Erythroblast (primary cell): ENCODE data around the gene MICOS13.

Experiments
- DNase-seq, 2 experiments: peaks; one replicate each; lab custom pipeline; 2025; lab: John Stamatoyannopoulos, UW
- GATA1 ChIP-seq: IDR thresholded peaks from 2 replicates; pipeline ENCODE4 v1.6.1; 2011; ENCODE audit warnings: low read depth, mild to moderate bottlenecking, control low read depth, low read length, moderate library complexity
- POLR2A ChIP-seq: IDR thresholded peaks from 2 replicates; pipeline ENCODE4 v1.6.1; 2011; ENCODE audit warnings: mild to moderate bottlenecking, low read length

Gene MICOS13

GRCh38 chr19:5687360-5688198, 7.3 kb upstream of the MICOS13 start:
- no peak for TF ChIP-seq GATA1
- no peak for TF ChIP-seq POLR2A
- no peak for DNase-seq

GRCh38 chr19:5686647-5687359, 6.5 kb upstream of the MICOS13 start:
- peak; percentile 34 for TF ChIP-seq POLR2A
- TF ChIP-seq GATA1: no peak
- DNase-seq: peak; percentile 95 to 98

GRCh38 chr19:5686326-5686646, 6.0 kb upstream of the MICOS13 start:
- DNase-seq: no peak
- TF ChIP-seq POLR2A (no peak), GATA1 (no peak)

GRCh38 chr19:5684694-5685430, 4.5 kb upstream of the MICOS13 start:
- DNase-seq: no peak
- TF ChIP-seq POLR2A: no peak

- DNase-seq: no peak
- TF ChIP-seq GATA1 (no peak), POLR2A (no peak)
Measured at GRCh38 chr19:5683177-5683886, 3.0 kb upstream of the MICOS13 start.

- no peak for TF ChIP-seq POLR2A
- TF ChIP-seq GATA1: no peak
- no peak for DNase-seq
Measured at GRCh38 chr19:5682107-5682482, 1.8 kb upstream of the MICOS13 start.

GRCh38 chr19:5681391-5682106, 1.2 kb upstream of the MICOS13 start:
- no peak for DNase-seq
- no peak for TF ChIP-seq GATA1
- TF ChIP-seq POLR2A: no peak

GRCh38 chr19:5680084-5680436, 256 bp downstream of the MICOS13 start:
- DNase-seq: no peak
- TF ChIP-seq GATA1 (no peak), POLR2A (peak; percentile 69)

GRCh38 chr19:5679289-5680083, 830 bp downstream of the MICOS13 start:
- TF ChIP-seq GATA1: no peak
- no peak for TF ChIP-seq POLR2A
- DNase-seq: peak in 1 of 2 experiments; percentile 63

GRCh38 chr19:5678071-5678718, 2.1 kb downstream of the MICOS13 start:
- DNase-seq: no peak

GRCh38 chr19:5677580-5677979, 2.7 kb downstream of the MICOS13 start:
- no peak for DNase-seq
- TF ChIP-seq GATA1: no peak
- TF ChIP-seq POLR2A: no peak

More at GRCh38 chr19:5678071-5678718, 2.1 kb downstream of the MICOS13 start:
- TF ChIP-seq POLR2A: no peak
- TF ChIP-seq GATA1: no peak

GRCh38 chr19:5677136-5677535, 3.2 kb downstream of the MICOS13 start:
- no peak for DNase-seq
- TF ChIP-seq GATA1 (no peak), POLR2A (no peak)
